ENCODE measurements around the gene RHEB. TPM values are rescaled to one million over a fixed set of nuclear protein-coding genes. Genes with fewer than 3 reads are reported as not detected.

Gene RHEB
- polyA plus RNA-seq, 1 donor from 2014 or later, result 289 TPM

DNA sequence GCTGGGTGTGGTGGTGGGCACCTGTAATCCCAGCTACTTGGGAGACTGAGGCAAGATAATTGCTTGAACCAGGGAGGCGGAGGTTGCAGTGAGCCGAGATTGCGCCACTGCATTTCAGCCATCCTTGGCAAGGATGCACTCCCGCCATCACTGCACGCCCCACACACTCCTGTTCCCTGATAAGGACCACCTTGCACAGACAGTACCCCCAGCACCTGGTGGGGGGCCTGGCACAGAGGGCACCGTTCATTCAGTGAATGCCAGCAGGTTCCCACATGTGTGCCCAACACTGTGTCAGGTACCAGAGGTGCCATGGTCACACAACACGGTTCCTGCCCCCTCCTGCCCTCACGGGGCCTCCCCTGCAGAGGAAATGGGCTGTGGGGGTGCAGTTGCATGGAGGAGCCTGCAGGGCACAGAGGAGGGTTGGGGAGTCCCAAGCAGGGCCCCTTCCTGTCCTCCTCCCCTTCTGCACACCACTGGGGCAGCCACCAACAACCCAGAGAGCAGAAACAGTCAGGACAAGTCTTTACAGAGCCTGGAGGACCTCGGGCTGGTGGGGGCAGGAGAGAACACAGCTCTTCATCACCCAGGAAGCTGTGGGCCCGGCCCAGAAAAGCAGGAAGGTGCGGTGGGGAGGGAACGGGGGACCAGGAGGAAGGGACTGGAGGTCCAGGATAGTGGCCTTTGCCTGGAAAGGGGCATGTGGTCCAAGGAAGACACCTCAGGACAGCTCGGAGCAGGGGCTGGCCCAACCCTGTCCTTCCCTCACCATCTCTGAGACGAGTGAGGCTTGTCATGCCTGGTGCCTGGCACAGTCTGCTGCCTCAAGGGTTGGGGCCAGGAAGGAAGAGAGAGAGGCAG is 86.8 kb downstream of the RHEB start:
- Histone ChIP-seq H3K9me2 (ENCODE audit: insufficient read depth, low read length) (no peaks in the 10 kb centered on the region), H2AFZ (ENCODE audit: low read depth, low read length) (no peak overlapping the region), H3K9ac (ENCODE audit: low read length) (no peak overlapping the region), H3K4me2 (ENCODE audit: low read length) (no peak overlapping the region), H3K4me3 (ENCODE audit: low read length) (no peak overlapping the region), H3K9me3 (ENCODE audit: low read length) (no peaks in the 10 kb centered on the region), H3K27ac (ENCODE audit: low read length) (no peak overlapping the region), H3F3A (ENCODE audit: insufficient read depth, low read length, poor library complexity, severe bottlenecking) (no peaks in the 10 kb centered on the region), H3K27me3 (ENCODE audit: insufficient read depth, low read depth, low read length) (no peaks in the 10 kb centered on the region), H4K20me1 (ENCODE audit: insufficient read depth) (no peaks in the 10 kb centered on the region), H3K36me3 (ENCODE audit: insufficient read depth, low read length) (no peaks in the 10 kb centered on the region), H3K79me2 (replicated peaks; ENCODE audit: insufficient read depth, low read length) (no peaks in the 10 kb centered on the region)
- TF ChIP-seq, protein P1, sequence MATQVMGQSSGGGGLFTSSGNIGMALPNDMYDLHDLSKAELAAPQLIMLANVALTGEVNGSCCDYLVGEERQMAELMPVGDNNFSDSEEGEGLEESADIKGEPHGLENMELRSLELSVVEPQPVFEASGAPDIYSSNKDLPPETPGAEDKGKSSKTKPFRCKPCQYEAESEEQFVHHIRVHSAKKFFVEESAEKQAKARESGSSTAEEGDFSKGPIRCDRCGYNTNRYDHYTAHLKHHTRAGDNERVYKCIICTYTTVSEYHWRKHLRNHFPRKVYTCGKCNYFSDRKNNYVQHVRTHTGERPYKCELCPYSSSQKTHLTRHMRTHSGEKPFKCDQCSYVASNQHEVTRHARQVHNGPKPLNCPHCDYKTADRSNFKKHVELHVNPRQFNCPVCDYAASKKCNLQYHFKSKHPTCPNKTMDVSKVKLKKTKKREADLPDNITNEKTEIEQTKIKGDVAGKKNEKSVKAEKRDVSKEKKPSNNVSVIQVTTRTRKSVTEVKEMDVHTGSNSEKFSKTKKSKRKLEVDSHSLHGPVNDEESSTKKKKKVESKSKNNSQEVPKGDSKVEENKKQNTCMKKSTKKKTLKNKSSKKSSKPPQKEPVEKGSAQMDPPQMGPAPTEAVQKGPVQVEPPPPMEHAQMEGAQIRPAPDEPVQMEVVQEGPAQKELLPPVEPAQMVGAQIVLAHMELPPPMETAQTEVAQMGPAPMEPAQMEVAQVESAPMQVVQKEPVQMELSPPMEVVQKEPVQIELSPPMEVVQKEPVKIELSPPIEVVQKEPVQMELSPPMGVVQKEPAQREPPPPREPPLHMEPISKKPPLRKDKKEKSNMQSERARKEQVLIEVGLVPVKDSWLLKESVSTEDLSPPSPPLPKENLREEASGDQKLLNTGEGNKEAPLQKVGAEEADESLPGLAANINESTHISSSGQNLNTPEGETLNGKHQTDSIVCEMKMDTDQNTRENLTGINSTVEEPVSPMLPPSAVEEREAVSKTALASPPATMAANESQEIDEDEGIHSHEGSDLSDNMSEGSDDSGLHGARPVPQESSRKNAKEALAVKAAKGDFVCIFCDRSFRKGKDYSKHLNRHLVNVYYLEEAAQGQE (IDR thresholded peaks at IDR 0.05; ENCODE audit: borderline replicate concordance), result no peak
- no peak for TF ChIP-seq EP300 (conservative IDR thresholded peaks at IDR 0.05; ENCODE audit: poor library complexity, severe bottlenecking)
- no peak for TF ChIP-seq RAD21 (conservative IDR thresholded peaks at IDR 0.05)
- no peak for TF ChIP-seq SMC3 (conservative IDR thresholded peaks at IDR 0.05; ENCODE audit: poor library complexity)
- TF ChIP-seq, protein P2, sequence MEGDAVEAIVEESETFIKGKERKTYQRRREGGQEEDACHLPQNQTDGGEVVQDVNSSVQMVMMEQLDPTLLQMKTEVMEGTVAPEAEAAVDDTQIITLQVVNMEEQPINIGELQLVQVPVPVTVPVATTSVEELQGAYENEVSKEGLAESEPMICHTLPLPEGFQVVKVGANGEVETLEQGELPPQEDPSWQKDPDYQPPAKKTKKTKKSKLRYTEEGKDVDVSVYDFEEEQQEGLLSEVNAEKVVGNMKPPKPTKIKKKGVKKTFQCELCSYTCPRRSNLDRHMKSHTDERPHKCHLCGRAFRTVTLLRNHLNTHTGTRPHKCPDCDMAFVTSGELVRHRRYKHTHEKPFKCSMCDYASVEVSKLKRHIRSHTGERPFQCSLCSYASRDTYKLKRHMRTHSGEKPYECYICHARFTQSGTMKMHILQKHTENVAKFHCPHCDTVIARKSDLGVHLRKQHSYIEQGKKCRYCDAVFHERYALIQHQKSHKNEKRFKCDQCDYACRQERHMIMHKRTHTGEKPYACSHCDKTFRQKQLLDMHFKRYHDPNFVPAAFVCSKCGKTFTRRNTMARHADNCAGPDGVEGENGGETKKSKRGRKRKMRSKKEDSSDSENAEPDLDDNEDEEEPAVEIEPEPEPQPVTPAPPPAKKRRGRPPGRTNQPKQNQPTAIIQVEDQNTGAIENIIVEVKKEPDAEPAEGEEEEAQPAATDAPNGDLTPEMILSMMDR (IDR thresholded peaks at IDR 0.05; ENCODE audit: poor library complexity, severe bottlenecking), result no peak
- no peak for TF ChIP-seq MXI1 (conservative IDR thresholded peaks at IDR 0.05; ENCODE audit: poor library complexity, severe bottlenecking)
- TF ChIP-seq TAF1 (IDR thresholded peaks at IDR 0.05; ENCODE audit: low read depth), result no peak
- TF ChIP-seq EZH2 (IDR thresholded peaks at IDR 0.05; ENCODE audit: borderline replicate concordance, insufficient read depth, low read length, poor library complexity, severe bottlenecking), result no peak
- TF ChIP-seq POLR2AphosphoS5 (IDR thresholded peaks at IDR 0.05), result no peak

DNA sequence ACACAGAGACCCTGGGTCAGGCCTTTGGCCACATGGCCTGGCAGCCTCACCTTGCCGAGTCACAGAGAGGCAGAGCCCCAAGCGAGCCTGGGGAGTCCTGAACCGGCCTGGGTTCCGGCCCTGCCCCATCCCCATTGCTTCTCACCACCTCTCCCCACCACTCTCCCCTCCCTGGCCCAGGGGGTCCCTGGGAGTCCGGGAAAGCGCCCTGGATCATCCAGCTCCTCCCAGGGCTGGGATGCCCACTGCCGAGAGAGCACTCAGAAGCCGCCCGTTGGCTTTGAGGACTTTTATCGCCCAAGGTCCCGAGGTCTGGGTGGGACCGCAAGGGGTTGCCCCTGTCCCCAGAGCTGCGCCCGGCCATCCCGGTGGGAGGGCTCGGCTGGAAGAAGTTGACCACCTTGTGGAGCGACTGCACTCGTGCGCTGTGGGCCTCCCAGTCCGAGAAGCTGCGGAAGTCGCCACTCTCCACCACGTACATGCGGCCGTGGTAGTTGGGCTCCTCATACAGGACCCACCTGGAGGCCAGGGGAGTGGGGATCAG is 87.9 kb downstream of the RHEB start:
- H3F3A ChIP-seq (ENCODE audit: insufficient read depth, low read length, poor library complexity, severe bottlenecking), result no peaks in the 10 kb centered on the region
- H3K4me3 ChIP-seq (ENCODE audit: low read length), result no peak overlapping the region
- no peaks in the 10 kb centered on the region for H3K9me2 ChIP-seq (ENCODE audit: insufficient read depth, low read length)
- H3K36me3 ChIP-seq (ENCODE audit: insufficient read depth, low read length), result no peaks in the 10 kb centered on the region
- H3K79me2 ChIP-seq (replicated peaks; ENCODE audit: insufficient read depth, low read length), result no peaks in the 10 kb centered on the region
- peaks cover 5% of the 10 kb centered on the region for H3K9me3 ChIP-seq (ENCODE audit: low read length)
- H3K27me3 ChIP-seq (ENCODE audit: insufficient read depth, low read depth, low read length), result no peaks in the 10 kb centered on the region
- H3K9ac ChIP-seq (ENCODE audit: low read length), result no peak overlapping the region
- H4K20me1 ChIP-seq (ENCODE audit: insufficient read depth), result no peaks in the 10 kb centered on the region
- H3K27ac ChIP-seq (ENCODE audit: low read length), result no peak overlapping the region
- no peak overlapping the region for H2AFZ ChIP-seq (ENCODE audit: low read depth, low read length)
- TF ChIP-seq, protein P1 (IDR thresholded peaks at IDR 0.05; ENCODE audit: borderline replicate concordance), result no peak
- TF ChIP-seq POLR2AphosphoS5 (IDR thresholded peaks at IDR 0.05) (no peak), SMC3 (conservative IDR thresholded peaks at IDR 0.05; ENCODE audit: poor library complexity) (no peak), RAD21 (conservative IDR thresholded peaks at IDR 0.05) (no peak), MXI1 (conservative IDR thresholded peaks at IDR 0.05; ENCODE audit: poor library complexity, severe bottlenecking) (no peak), TAF1 (IDR thresholded peaks at IDR 0.05; ENCODE audit: low read depth) (no peak), EZH2 (IDR thresholded peaks at IDR 0.05; ENCODE audit: borderline replicate concordance, insufficient read depth, low read length, poor library complexity, severe bottlenecking) (no peak), EP300 (conservative IDR thresholded peaks at IDR 0.05; ENCODE audit: poor library complexity, severe bottlenecking) (no peak)
- TF ChIP-seq, protein P2 (IDR thresholded peaks at IDR 0.05; ENCODE audit: poor library complexity, severe bottlenecking), result no peak
- H3K4me2 ChIP-seq (ENCODE audit: low read length), result no peak overlapping the region

Measured in neural cell (in vitro differentiated cells).